ENCODE results near the gene ATG9A.

The ATG9A gene

GRCh38 chr2:219176818-219177551 is 52.5 kb downstream of the ATG9A start, which contains the start of gene CNPPD1:
Gene CNPPD1, minus strand, starts transcription at chr2:219176925. Its CDS starts 97 bp downstream, at chr2:219176828.
- H3K9me3 ChIP-seq (ENCODE audit: control insufficient read depth in 2 of 2, low read length in 2 of 2), result no peaks in the 10 kb centered on the region
- H3K27ac ChIP-seq (ENCODE audit: low read depth in 2 of 2, low read length in 2 of 2), result peak within 1 kb of the TSS; percentile 99 to 100
- H3K4me1 ChIP-seq (ENCODE audit: control insufficient read depth in 2 of 2, insufficient read depth in 2 of 2, low read length in 2 of 2), result peaks cover 22 to 25% of the 10 kb centered on the region in 2 donors
- H3K9ac ChIP-seq (ENCODE audit: low read depth in 1 of 2, low read length in 2 of 2), result peak within 1 kb of the TSS; percentile 97 to 98
- peaks cover 50 to 53% of the 10 kb centered on the region in 2 donors for H3K36me3 ChIP-seq (ENCODE audit: control insufficient read depth in 2 of 2, insufficient read depth in 2 of 2, low read length in 2 of 2)
- peak within 1 kb of the TSS; percentile 95 to 98 for H3K4me3 ChIP-seq (ENCODE audit: low read length in 2 of 2)
- H3K27me3 ChIP-seq (ENCODE audit: control insufficient read depth in 2 of 2, insufficient read depth in 2 of 2, low read length in 2 of 2), result no peaks in the 10 kb centered on the region

GRCh38 chr2:219175928-219176817 is 53.3 kb downstream of the ATG9A start:
- no peaks in the 10 kb centered on the region for H3K9me3 ChIP-seq (ENCODE audit: control insufficient read depth in 2 of 2, low read length in 2 of 2)
- peak overlapping the region; percentile 99 to 100 for H3K27ac ChIP-seq (ENCODE audit: low read depth in 2 of 2, low read length in 2 of 2)
- peak overlapping the region; percentile 95 to 98 for H3K4me3 ChIP-seq (ENCODE audit: low read length in 2 of 2)
- H3K9ac ChIP-seq (ENCODE audit: low read depth in 1 of 2, low read length in 2 of 2), result peak overlapping the region; percentile 97 to 98
- peaks cover 50 to 53% of the 10 kb centered on the region in 2 donors for H3K36me3 ChIP-seq (ENCODE audit: control insufficient read depth in 2 of 2, insufficient read depth in 2 of 2, low read length in 2 of 2)
- peaks cover 26 to 31% of the 10 kb centered on the region in 2 donors for H3K4me1 ChIP-seq (ENCODE audit: control insufficient read depth in 2 of 2, insufficient read depth in 2 of 2, low read length in 2 of 2)
- no peaks in the 10 kb centered on the region for H3K27me3 ChIP-seq (ENCODE audit: control insufficient read depth in 2 of 2, insufficient read depth in 2 of 2, low read length in 2 of 2)

- Histone ChIP-seq H3K36me3 (ENCODE audit: control insufficient read depth in 2 of 2, insufficient read depth in 2 of 2, low read length in 2 of 2) (peaks cover 43 to 46% of the 10 kb centered on the region in 2 donors), H3K4me3 (ENCODE audit: low read length in 2 of 2) (peak overlapping the region; percentile 95 to 98), H3K4me1 (ENCODE audit: control insufficient read depth in 2 of 2, insufficient read depth in 2 of 2, low read length in 2 of 2) (peaks cover 26 to 36% of the 10 kb centered on the region in 2 donors)
Observed at GRCh38 chr2:219175486-219175885, 54.0 kb downstream of the ATG9A start.

GRCh38 chr2:219174801-219175200 is 54.6 kb downstream of the ATG9A start:
- Histone ChIP-seq H3K9me3 (ENCODE audit: control insufficient read depth in 2 of 2, low read length in 2 of 2) (no peaks in the 10 kb centered on the region), H3K9ac (ENCODE audit: low read depth in 1 of 2, low read length in 2 of 2) (no peak overlapping the region), H3K27ac (ENCODE audit: low read depth in 2 of 2, low read length in 2 of 2) (no peak overlapping the region), H3K4me3 (ENCODE audit: low read length in 2 of 2) (peak overlapping the region in 1 of 2 donors; percentile 42), H3K27me3 (ENCODE audit: control insufficient read depth in 2 of 2, insufficient read depth in 2 of 2, low read length in 2 of 2) (no peaks in the 10 kb centered on the region), H3K36me3 (ENCODE audit: control insufficient read depth in 2 of 2, insufficient read depth in 2 of 2, low read length in 2 of 2) (peaks cover 37 to 40% of the 10 kb centered on the region in 2 donors), H3K4me1 (ENCODE audit: control insufficient read depth in 2 of 2, insufficient read depth in 2 of 2, low read length in 2 of 2) (peaks cover 30 to 35% of the 10 kb centered on the region in 2 donors)

More at GRCh38 chr2:219175486-219175885, 54.0 kb downstream of the ATG9A start:
- no peaks in the 10 kb centered on the region for H3K27me3 ChIP-seq (ENCODE audit: control insufficient read depth in 2 of 2, insufficient read depth in 2 of 2, low read length in 2 of 2)
- H3K9me3 ChIP-seq (ENCODE audit: control insufficient read depth in 2 of 2, low read length in 2 of 2), result no peaks in the 10 kb centered on the region
- H3K27ac ChIP-seq (ENCODE audit: low read depth in 2 of 2, low read length in 2 of 2), result peak overlapping the region in 1 of 2 donors; percentile 99
- peak overlapping the region; percentile 97 to 98 for H3K9ac ChIP-seq (ENCODE audit: low read depth in 1 of 2, low read length in 2 of 2)

- no peak overlapping the region for H3K9ac ChIP-seq (ENCODE audit: low read depth in 1 of 2, low read length in 2 of 2)
- no peaks in the 10 kb centered on the region for H3K9me3 ChIP-seq (ENCODE audit: control insufficient read depth in 2 of 2, low read length in 2 of 2)
- peaks cover 28 to 29% of the 10 kb centered on the region in 2 donors for H3K4me1 ChIP-seq (ENCODE audit: control insufficient read depth in 2 of 2, insufficient read depth in 2 of 2, low read length in 2 of 2)
- peaks cover 37% of the 10 kb centered on the region in 2 donors for H3K36me3 ChIP-seq (ENCODE audit: control insufficient read depth in 2 of 2, insufficient read depth in 2 of 2, low read length in 2 of 2)
- H3K27me3 ChIP-seq (ENCODE audit: control insufficient read depth in 2 of 2, insufficient read depth in 2 of 2, low read length in 2 of 2), result no peaks in the 10 kb centered on the region
- H3K4me3 ChIP-seq (ENCODE audit: low read length in 2 of 2), result no peak overlapping the region
- no peak overlapping the region for H3K27ac ChIP-seq (ENCODE audit: low read depth in 2 of 2, low read length in 2 of 2)
Observed at GRCh38 chr2:219174146-219174545, 55.3 kb downstream of the ATG9A start.

- peaks cover 23% of the 10 kb centered on the region in 2 donors for H3K4me1 ChIP-seq (ENCODE audit: control insufficient read depth in 2 of 2, insufficient read depth in 2 of 2, low read length in 2 of 2)
- H3K4me3 ChIP-seq (ENCODE audit: low read length in 2 of 2), result no peak overlapping the region
- no peak overlapping the region for H3K27ac ChIP-seq (ENCODE audit: low read depth in 2 of 2, low read length in 2 of 2)
- H3K9me3 ChIP-seq (ENCODE audit: control insufficient read depth in 2 of 2, low read length in 2 of 2), result no peaks in the 10 kb centered on the region
- no peak overlapping the region for H3K9ac ChIP-seq (ENCODE audit: low read depth in 1 of 2, low read length in 2 of 2)
- H3K27me3 ChIP-seq (ENCODE audit: control insufficient read depth in 2 of 2, insufficient read depth in 2 of 2, low read length in 2 of 2), result no peaks in the 10 kb centered on the region
- peaks cover 37% of the 10 kb centered on the region in 2 donors for H3K36me3 ChIP-seq (ENCODE audit: control insufficient read depth in 2 of 2, insufficient read depth in 2 of 2, low read length in 2 of 2)
Observed at GRCh38 chr2:219173176-219173575, 56.3 kb downstream of the ATG9A start.

- Histone ChIP-seq H3K27me3 (ENCODE audit: control insufficient read depth in 2 of 2, insufficient read depth in 2 of 2, low read length in 2 of 2) (no peaks in the 10 kb centered on the region), H3K4me1 (ENCODE audit: control insufficient read depth in 2 of 2, insufficient read depth in 2 of 2, low read length in 2 of 2) (peaks cover 23% of the 10 kb centered on the region in 2 donors), H3K36me3 (ENCODE audit: control insufficient read depth in 2 of 2, insufficient read depth in 2 of 2, low read length in 2 of 2) (peaks cover 37% of the 10 kb centered on the region in 2 donors), H3K9ac (ENCODE audit: low read depth in 1 of 2, low read length in 2 of 2) (no peak overlapping the region), H3K9me3 (ENCODE audit: control insufficient read depth in 2 of 2, low read length in 2 of 2) (no peaks in the 10 kb centered on the region), H3K27ac (ENCODE audit: low read depth in 2 of 2, low read length in 2 of 2) (no peak overlapping the region), H3K4me3 (ENCODE audit: low read length in 2 of 2) (no peak overlapping the region)
Observed at GRCh38 chr2:219172231-219173154, 56.9 kb downstream of the ATG9A start.

- Histone ChIP-seq H3K27ac (ENCODE audit: low read depth in 2 of 2, low read length in 2 of 2) (peak overlapping the region in 1 of 2 donors; percentile 16), H3K9ac (ENCODE audit: low read depth in 1 of 2, low read length in 2 of 2) (no peak overlapping the region)
Observed at GRCh38 chr2:219171231-219171651, 58.2 kb downstream of the ATG9A start.

GRCh38 chr2:219169930-219170654 is 59.3 kb downstream of the ATG9A start, which contains the start of gene SLC23A3:
Gene SLC23A3, minus strand, starts transcription at chr2:219170029. Its CDS starts 45 bp downstream, at chr2:219169984.
- no peak within 1 kb of the TSS for H3K9ac ChIP-seq (ENCODE audit: low read depth in 1 of 2, low read length in 2 of 2)
- no peaks in the 10 kb centered on the region for H3K27me3 ChIP-seq (ENCODE audit: control insufficient read depth in 2 of 2, insufficient read depth in 2 of 2, low read length in 2 of 2)
- no peak within 1 kb of the TSS for H3K4me3 ChIP-seq (ENCODE audit: low read length in 2 of 2)
- peaks cover 12 to 16% of the 10 kb centered on the region in 2 donors for H3K4me1 ChIP-seq (ENCODE audit: control insufficient read depth in 2 of 2, insufficient read depth in 2 of 2, low read length in 2 of 2)
- no peak within 1 kb of the TSS for H3K27ac ChIP-seq (ENCODE audit: low read depth in 2 of 2, low read length in 2 of 2)
- no peaks in the 10 kb centered on the region for H3K9me3 ChIP-seq (ENCODE audit: control insufficient read depth in 2 of 2, low read length in 2 of 2)
- H3K36me3 ChIP-seq (ENCODE audit: control insufficient read depth in 2 of 2, insufficient read depth in 2 of 2, low read length in 2 of 2), result peaks cover 36 to 37% of the 10 kb centered on the region in 2 donors

More at GRCh38 chr2:219171231-219171651, 58.2 kb downstream of the ATG9A start:
- no peak overlapping the region for H3K4me3 ChIP-seq (ENCODE audit: low read length in 2 of 2)
- peaks cover 22 to 23% of the 10 kb centered on the region in 2 donors for H3K4me1 ChIP-seq (ENCODE audit: control insufficient read depth in 2 of 2, insufficient read depth in 2 of 2, low read length in 2 of 2)
- H3K27me3 ChIP-seq (ENCODE audit: control insufficient read depth in 2 of 2, insufficient read depth in 2 of 2, low read length in 2 of 2), result no peaks in the 10 kb centered on the region
- H3K36me3 ChIP-seq (ENCODE audit: control insufficient read depth in 2 of 2, insufficient read depth in 2 of 2, low read length in 2 of 2), result peaks cover 37% of the 10 kb centered on the region in 2 donors
- no peaks in the 10 kb centered on the region for H3K9me3 ChIP-seq (ENCODE audit: control insufficient read depth in 2 of 2, low read length in 2 of 2)

Measured in mucosa of rectum (tissue), 2 donors.